Measurements from ENCODE around the gene POLR2B. TPM values are rescaled to one million over a fixed set of nuclear protein-coding genes. Genes with fewer than 3 reads are reported as not detected.

POLR2B gene
- total RNA-seq, 1 donor from 2014 or later, result 73.0 TPM

- intact Hi-C loops (cut with micrococcal nuclease), result no loop called here
- TF ChIP-seq, protein P1, sequence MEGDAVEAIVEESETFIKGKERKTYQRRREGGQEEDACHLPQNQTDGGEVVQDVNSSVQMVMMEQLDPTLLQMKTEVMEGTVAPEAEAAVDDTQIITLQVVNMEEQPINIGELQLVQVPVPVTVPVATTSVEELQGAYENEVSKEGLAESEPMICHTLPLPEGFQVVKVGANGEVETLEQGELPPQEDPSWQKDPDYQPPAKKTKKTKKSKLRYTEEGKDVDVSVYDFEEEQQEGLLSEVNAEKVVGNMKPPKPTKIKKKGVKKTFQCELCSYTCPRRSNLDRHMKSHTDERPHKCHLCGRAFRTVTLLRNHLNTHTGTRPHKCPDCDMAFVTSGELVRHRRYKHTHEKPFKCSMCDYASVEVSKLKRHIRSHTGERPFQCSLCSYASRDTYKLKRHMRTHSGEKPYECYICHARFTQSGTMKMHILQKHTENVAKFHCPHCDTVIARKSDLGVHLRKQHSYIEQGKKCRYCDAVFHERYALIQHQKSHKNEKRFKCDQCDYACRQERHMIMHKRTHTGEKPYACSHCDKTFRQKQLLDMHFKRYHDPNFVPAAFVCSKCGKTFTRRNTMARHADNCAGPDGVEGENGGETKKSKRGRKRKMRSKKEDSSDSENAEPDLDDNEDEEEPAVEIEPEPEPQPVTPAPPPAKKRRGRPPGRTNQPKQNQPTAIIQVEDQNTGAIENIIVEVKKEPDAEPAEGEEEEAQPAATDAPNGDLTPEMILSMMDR (IDR thresholded peaks at IDR 0.05; ENCODE audit: borderline replicate concordance), result no peak
- H3K9me3 ChIP-seq (replicated peaks), result peaks cover 16% of the 10 kb centered on the region
- peaks cover 30% of the 10 kb centered on the region for H3K36me3 ChIP-seq
- H3K4me1 ChIP-seq, result peaks cover 61% of the 10 kb centered on the region
- no peaks in the 10 kb centered on the region for H3K27me3 ChIP-seq (ENCODE audit: low read depth)
- H3K27ac ChIP-seq (replicated peaks), result peak overlapping the region; percentile 93
- peak overlapping the region; percentile 96 for H3K4me3 ChIP-seq
- no peak for DNase-seq
These were observed 2.3 kb upstream of the POLR2B start for GRCh38 chr4:56976283-56976836.

DNA sequence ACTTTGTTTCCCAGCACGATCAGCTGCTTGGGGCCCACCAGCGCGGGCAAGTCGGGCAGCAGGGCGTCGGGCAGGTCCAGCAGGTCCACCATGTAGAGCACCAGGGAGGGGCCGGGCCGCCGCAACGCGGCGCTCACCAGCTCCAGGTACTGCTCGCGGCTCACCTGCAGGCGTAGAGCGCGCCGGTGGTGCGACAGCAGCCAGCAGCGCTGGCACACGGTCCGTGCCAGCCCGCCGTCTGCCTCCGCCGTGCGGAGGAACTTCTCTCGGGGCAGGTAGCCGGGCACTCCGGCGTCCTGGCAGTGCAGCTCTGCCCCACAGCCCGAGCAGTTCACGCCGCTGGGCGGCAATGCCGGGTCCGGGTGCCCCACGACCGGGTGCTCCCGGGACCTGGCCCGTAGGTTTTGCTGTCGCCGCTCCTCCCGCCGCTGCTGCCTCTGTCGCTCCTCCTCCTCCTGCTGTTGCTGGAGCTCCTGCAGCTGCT, 1.8 kb upstream of the POLR2B start:
- H3K27me3 ChIP-seq (ENCODE audit: low read depth), result no peaks in the 10 kb centered on the region
- peak overlapping the region; percentile 93 for H3K27ac ChIP-seq (replicated peaks)
- TF ChIP-seq, protein P1 (IDR thresholded peaks at IDR 0.05; ENCODE audit: borderline replicate concordance), result no peak
- H3K36me3 ChIP-seq, result peaks cover 25% of the 10 kb centered on the region
- intact Hi-C loops (cut with micrococcal nuclease), result no loop called here
- peak; percentile 29 for DNase-seq
- H3K9me3 ChIP-seq (replicated peaks), result peaks cover 16% of the 10 kb centered on the region
- H3K4me1 ChIP-seq, result peaks cover 67% of the 10 kb centered on the region
- H3K4me3 ChIP-seq, result peak overlapping the region; percentile 96

- no peaks in the 10 kb centered on the region for H3K27me3 ChIP-seq (ENCODE audit: low read depth)
- TF ChIP-seq, protein P1 (IDR thresholded peaks at IDR 0.05; ENCODE audit: borderline replicate concordance), result no peak
- peak within 1 kb of the TSS; percentile 93 for H3K27ac ChIP-seq (replicated peaks)
- H3K36me3 ChIP-seq, result peaks cover 19% of the 10 kb centered on the region
- intact Hi-C loops (cut with micrococcal nuclease), result no loop called here
- peak; percentile 99 for DNase-seq
- peaks cover 72% of the 10 kb centered on the region for H3K4me1 ChIP-seq
- peaks cover 15% of the 10 kb centered on the region for H3K9me3 ChIP-seq (replicated peaks)
- peak within 1 kb of the TSS; percentile 96 for H3K4me3 ChIP-seq
These were observed 1.2 kb upstream of the POLR2B start, which contains the start of gene NOA1 for GRCh38 chr4:56977321-56978012. Gene NOA1 (minus strand): TSS chr4:56977606. CDS start chr4:56977585, 21 bp downstream.

DNA sequence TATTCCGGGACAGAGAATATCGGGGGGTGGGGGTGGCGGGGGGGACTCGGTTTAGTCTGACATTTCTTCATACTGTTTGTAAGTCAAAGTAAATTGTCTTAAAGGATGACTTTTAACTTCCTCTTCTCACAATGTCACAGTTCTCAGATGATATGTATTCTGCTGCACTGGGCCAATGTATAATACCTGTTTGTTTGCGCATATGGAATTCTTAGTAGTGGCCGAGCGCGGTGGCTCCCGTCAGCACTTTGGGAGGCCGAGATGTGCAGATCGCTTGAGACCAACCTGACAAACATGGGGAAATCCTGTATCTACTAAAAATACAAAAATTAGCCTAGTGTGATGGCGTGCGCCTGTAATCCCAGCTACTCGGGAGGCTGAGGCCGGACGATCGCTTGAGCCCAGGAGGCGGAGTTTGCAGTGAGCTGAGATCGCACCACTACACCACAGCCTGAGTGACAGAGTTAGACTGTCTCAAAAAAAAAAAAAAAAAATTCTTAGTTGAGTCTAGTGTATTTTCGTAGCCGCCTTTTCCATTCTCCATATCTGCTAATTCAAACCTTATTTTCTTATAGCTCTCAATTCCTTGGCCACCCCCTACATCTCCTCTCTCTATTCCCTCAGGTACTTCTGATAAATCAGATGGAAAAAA, 851 bp downstream of the POLR2B start:
- Histone ChIP-seq H3K4me1 (peaks cover 91% of the 10 kb centered on the region), H3K27me3 (ENCODE audit: low read depth) (no peaks in the 10 kb centered on the region), H3K27ac (replicated peaks) (peak overlapping the region; percentile 93), H3K4me3 (peak overlapping the region; percentile 96), H3K9me3 (replicated peaks) (no peaks in the 10 kb centered on the region), H3K36me3 (no peaks in the 10 kb centered on the region)
- intact Hi-C loops (cut with micrococcal nuclease), result no loop called here
- DNase-seq, result no peak
- TF ChIP-seq, protein P1 (IDR thresholded peaks at IDR 0.05; ENCODE audit: borderline replicate concordance), result no peak

GRCh38 chr4:56981795-56982201, 3.1 kb downstream of the POLR2B start:
- no peak overlapping the region for H3K27ac ChIP-seq (replicated peaks)
- peaks cover 80% of the 10 kb centered on the region for H3K4me1 ChIP-seq
- H3K9me3 ChIP-seq (replicated peaks), result no peaks in the 10 kb centered on the region
- TF ChIP-seq, protein P1 (IDR thresholded peaks at IDR 0.05; ENCODE audit: borderline replicate concordance), result no peak
- no peaks in the 10 kb centered on the region for H3K27me3 ChIP-seq (ENCODE audit: low read depth)
- H3K4me3 ChIP-seq, result no peak overlapping the region
- intact Hi-C loops (cut with micrococcal nuclease), result no loop called here
- peaks cover 19% of the 10 kb centered on the region for H3K36me3 ChIP-seq
- DNase-seq, result no peak

Measured in left ventricle myocardium inferior (tissue), 1 donor.